Measurements from ENCODE around the gene LHFPL6.

DNA sequence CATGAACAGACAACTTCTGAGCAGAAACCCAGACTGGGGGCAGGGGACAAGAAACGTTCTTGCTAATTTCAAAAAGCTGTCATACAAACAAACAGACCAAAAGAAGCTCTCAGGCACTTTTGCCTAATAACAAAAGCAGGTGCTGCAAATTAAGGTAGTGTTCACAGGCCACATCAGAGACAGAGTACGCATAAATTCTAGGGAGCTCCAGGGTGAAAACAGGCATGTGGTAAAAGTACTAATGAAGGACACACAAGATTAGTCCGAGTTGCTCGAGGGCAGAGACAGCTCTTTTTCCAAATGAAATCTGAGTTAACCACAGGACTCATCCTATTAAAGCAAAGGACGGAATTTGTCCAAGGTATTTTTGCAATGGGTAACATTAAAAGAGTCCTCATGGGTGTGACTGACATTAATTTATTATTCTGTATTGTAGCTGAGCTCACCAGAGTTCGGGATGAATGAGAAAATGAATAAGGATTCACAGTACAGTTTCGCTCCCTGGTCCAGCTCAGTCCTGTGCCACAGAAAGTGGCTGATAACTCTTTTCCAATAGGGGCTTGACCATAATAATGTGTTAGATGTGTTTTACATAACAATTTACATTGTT, 197.3 kb downstream of the LHFPL6 start:
- TF ChIP-seq RFX5 (IDR thresholded peaks at IDR 0.05) (no peak), CTCF (IDR thresholded peaks at IDR 0.05) (no peak), GATA3 (IDR thresholded peaks at IDR 0.05; ENCODE audit: borderline replicate concordance) (no peak), MAX (IDR thresholded peaks at IDR 0.05) (no peak), USF2 (IDR thresholded peaks at IDR 0.05) (no peak), FOSB (CRISPR knock-in tag; IDR thresholded peaks at IDR 0.05) (no peak), POLR2A (IDR thresholded peaks at IDR 0.05; ENCODE audit: low read length) (no peak), ZFP36 (IDR thresholded peaks at IDR 0.05; ENCODE audit: borderline replicate concordance, partially characterized antibody) (no peak), MAFK (IDR thresholded peaks at IDR 0.05; ENCODE audit: partially characterized antibody) (no peak)
